HEK293 (cell line): Measurements from ENCODE around the gene FRG2.
"Not testable (repeated sequence)": the region's sequence is repeated elsewhere in the genome, so short reads cannot be mapped to it uniquely, and the experiment has no call there.

Source experiments
- CTCF ChIA-PET: fragments of 350-600 bp; formaldehyde crosslinking; extraction: SDS; loops from one replicate; lab custom pipeline; 2021; ENCODE audit warnings: antibody characterized with exemption; lab: Yijun Ruan, JAX
- POLR2A ChIA-PET: fragments of 300-600 bp; formaldehyde crosslinking; extraction: SDS; loops from one replicate; lab custom pipeline; 2020; ENCODE audit warnings: antibody characterized with exemption, inconsistent platforms; lab: Yijun Ruan, JAX
- H3K27ac ChIP-seq: fragments of 200-500 bp; sonication (Bioruptor generic); 2 replicates; pipeline ENCODE4 v1.5.1; 2014; ENCODE audit warnings: low read depth, low read length, control low read depth, inconsistent platforms; ENCODE audit errors: extremely low read depth
- H3K36me3 ChIP-seq, 2 experiments: fragments of 200-500 bp in 1 of 2; sonication (Bioruptor generic) in 1 of 2; 1 replicate in 1 of 2; 2 replicates in 1 of 2; pipeline ENCODE4 v1.5.1; 2014 to 2017; ENCODE audit warnings: inconsistent platforms in 2 of 2, low read length in 2 of 2; ENCODE audit not compliant: control insufficient read depth in 2 of 2, insufficient read depth in 1 of 2
- H3K4me1 ChIP-seq: fragments of 200-500 bp; sonication (Bioruptor generic); 2 replicates; pipeline ENCODE4 v1.5.1; 2014; ENCODE audit warnings: mild to moderate bottlenecking, low read length, inconsistent platforms; ENCODE audit not compliant: control insufficient read depth, insufficient read depth
- H3K4me3 ChIP-seq: 2 replicates; pipeline ENCODE4 v1.5.1; 2011; ENCODE audit warnings: low read depth, mild to moderate bottlenecking, control low read depth, low read length, moderate library complexity
- H3K9me3 ChIP-seq: fragments of 200-500 bp; sonication (Bioruptor generic); 2 replicates; pipeline ENCODE4 v1.5.1; 2014; ENCODE audit warnings: low read depth, low read length, inconsistent platforms; ENCODE audit not compliant: control insufficient read depth, insufficient read depth

Gene FRG2

GRCh38 chr4:190027156-190027555, at the start of gene FRG2:
TSS of gene FRG2 (minus strand) at chr4:190027256. CDS start at chr4:190027204, 52 bp downstream.
- POLR2A ChIA-PET, H3K4me1 ChIP-seq, H3K9me3 ChIP-seq, H3K27ac ChIP-seq, H3K36me3 ChIP-seq, H3K4me3 ChIP-seq, CTCF ChIA-PET: not testable (repeated sequence)

GRCh38 chr4:190068351-190068750, 41.3 kb upstream of the FRG2 start:
- H3K4me1 ChIP-seq, CTCF ChIA-PET, H3K36me3 ChIP-seq, H3K27ac ChIP-seq, H3K4me3 ChIP-seq, H3K9me3 ChIP-seq, POLR2A ChIA-PET: not testable (repeated sequence)

GRCh38 chr4:190064805-190065204, 37.7 kb upstream of the FRG2 start:
- H3K9me3 ChIP-seq, H3K4me3 ChIP-seq, POLR2A ChIA-PET, H3K27ac ChIP-seq, H3K4me1 ChIP-seq, CTCF ChIA-PET, H3K36me3 ChIP-seq: not testable (repeated sequence)

GRCh38 chr4:190064342-190064741, 37.3 kb upstream of the FRG2 start, which contains the start of gene DBET:
TSS of gene DBET (plus strand) at chr4:190064502.
- H3K4me3 ChIP-seq, CTCF ChIA-PET, H3K9me3 ChIP-seq, H3K27ac ChIP-seq, H3K36me3 ChIP-seq, H3K4me1 ChIP-seq, POLR2A ChIA-PET: not testable (repeated sequence)

GRCh38 chr4:190058997-190059396, 31.9 kb upstream of the FRG2 start:
- H3K4me3 ChIP-seq, H3K36me3 ChIP-seq, H3K4me1 ChIP-seq, H3K27ac ChIP-seq, CTCF ChIA-PET, POLR2A ChIA-PET, H3K9me3 ChIP-seq: not testable (repeated sequence)

GRCh38 chr4:190049378-190050239, 22.6 kb upstream of the FRG2 start:
- POLR2A ChIA-PET, CTCF ChIA-PET, H3K4me1 ChIP-seq, H3K36me3 ChIP-seq, H3K9me3 ChIP-seq, H3K4me3 ChIP-seq, H3K27ac ChIP-seq: not testable (repeated sequence)

GRCh38 chr4:190047627-190048026, 20.6 kb upstream of the FRG2 start:
- CTCF ChIA-PET, H3K36me3 ChIP-seq, POLR2A ChIA-PET, H3K27ac ChIP-seq, H3K9me3 ChIP-seq, H3K4me3 ChIP-seq, H3K4me1 ChIP-seq: not testable (repeated sequence)

- H3K9me3 ChIP-seq, POLR2A ChIA-PET, H3K4me1 ChIP-seq, H3K27ac ChIP-seq, H3K4me3 ChIP-seq, H3K36me3 ChIP-seq, CTCF ChIA-PET: not testable (repeated sequence)
Measured at GRCh38 chr4:190040873-190041272, 13.8 kb upstream of the FRG2 start.

GRCh38 chr4:190037704-190038388, 10.8 kb upstream of the FRG2 start:
- H3K4me3 ChIP-seq, H3K9me3 ChIP-seq, CTCF ChIA-PET, H3K36me3 ChIP-seq, H3K4me1 ChIP-seq, H3K27ac ChIP-seq, POLR2A ChIA-PET: not testable (repeated sequence)

- CTCF ChIA-PET, H3K4me1 ChIP-seq, H3K4me3 ChIP-seq, POLR2A ChIA-PET, H3K36me3 ChIP-seq, H3K9me3 ChIP-seq, H3K27ac ChIP-seq: not testable (repeated sequence)
Measured at GRCh38 chr4:190031264-190031663, 4.2 kb upstream of the FRG2 start.

GRCh38 chr4:190022614-190023281, 4.3 kb downstream of the FRG2 start:
- H3K9me3 ChIP-seq, H3K27ac ChIP-seq, H3K36me3 ChIP-seq, H3K4me3 ChIP-seq, CTCF ChIA-PET, POLR2A ChIA-PET, H3K4me1 ChIP-seq: not testable (repeated sequence)
